Bronchial epithelial cell (primary cell): ENCODE measurements around the gene TRIM37. TPM values are rescaled to one million over a fixed set of nuclear protein-coding genes. Genes with fewer than 3 reads are reported as not detected.

Source experiments
- DNase-seq: peaks from one replicate; pipeline ENCODE4 v3.0.0-alpha.2; 2010; ENCODE audit warnings: low read depth
- FAIRE-seq: peaks from 2 replicates; lab custom pipeline; 2011; peaks lifted over from hg19 to GRCh38; lab: Jason Lieb, UNC
- H3K27me3 ChIP-seq: 2 replicates; pipeline ENCODE4 v1.5.1; 2011; ENCODE audit warnings: low read length; ENCODE audit not compliant: control insufficient read depth, insufficient read depth
- H3K36me3 ChIP-seq: 2 replicates; pipeline ENCODE4 v1.5.1; 2011; ENCODE audit warnings: low read length; ENCODE audit not compliant: control insufficient read depth, insufficient read depth
- H3K4me3 ChIP-seq: 2 replicates; pipeline ENCODE4 v1.5.1; 2011; ENCODE audit warnings: mild to moderate bottlenecking, low read depth, low read length, control low read depth
- CTCF ChIP-seq: IDR thresholded peaks from 2 replicates; pipeline ENCODE4 v1.5.1; 2011; ENCODE audit warnings: mild to moderate bottlenecking, moderate library complexity, low read length, control low read depth, inconsistent platforms; ENCODE audit not compliant: insufficient read depth, severe bottlenecking
- total RNA-seq: library from RNA; depleted of rRNA; stranded (reverse); fragments of >200 nt; gene quantifications from 2 replicates; pipeline ENCODE4 v1.2.1, GENCODE V29; 2014

Gene TRIM37
- total RNA-seq, 1 donor from 2014 or later, result 29.0 TPM

GRCh38 chr17:59126809-59127417 is 20.2 kb upstream of the TRIM37 start:
- no peak for FAIRE-seq
- Histone ChIP-seq H3K4me3 (no peak overlapping the region), H3K27me3 (no peaks in the 10 kb centered on the region), H3K36me3 (no peaks in the 10 kb centered on the region)
- no peak for DNase-seq
- TF ChIP-seq CTCF, result no peak

GRCh38 chr17:59124665-59125064 is 18.0 kb upstream of the TRIM37 start:
- Histone ChIP-seq H3K4me3 (no peak overlapping the region), H3K36me3 (no peaks in the 10 kb centered on the region), H3K27me3 (no peaks in the 10 kb centered on the region)
- FAIRE-seq (no peak), DNase-seq (no peak)
- no peak for TF ChIP-seq CTCF

- H3K36me3 ChIP-seq, result peaks cover 1% of the 10 kb centered on the region
- no peak for TF ChIP-seq CTCF
- no peak overlapping the region for H3K4me3 ChIP-seq
- H3K27me3 ChIP-seq, result no peaks in the 10 kb centered on the region
- FAIRE-seq (no peak), DNase-seq (peak; percentile 68)
Observed at GRCh38 chr17:59121901-59122480, 15.3 kb upstream of the TRIM37 start.

- Histone ChIP-seq H3K36me3 (peaks cover 1% of the 10 kb centered on the region), H3K4me3 (no peak overlapping the region), H3K27me3 (no peaks in the 10 kb centered on the region)
- DNase-seq, result no peak
- no peak for FAIRE-seq
- TF ChIP-seq CTCF, result no peak
Observed at GRCh38 chr17:59115474-59115873, 8.8 kb upstream of the TRIM37 start.

GRCh38 chr17:59111539-59111938 is 4.9 kb upstream of the TRIM37 start:
- DNase-seq (no peak), FAIRE-seq (no peak)
- no peaks in the 10 kb centered on the region for H3K36me3 ChIP-seq
- H3K27me3 ChIP-seq, result no peaks in the 10 kb centered on the region
- TF ChIP-seq CTCF, result no peak
- no peak overlapping the region for H3K4me3 ChIP-seq

- H3K27me3 ChIP-seq, result no peaks in the 10 kb centered on the region
- TF ChIP-seq CTCF, result no peak
- H3K36me3 ChIP-seq, result no peaks in the 10 kb centered on the region
- no peak for DNase-seq
- no peak overlapping the region for H3K4me3 ChIP-seq
- FAIRE-seq, result no peak
Observed at GRCh38 chr17:59110973-59111372, 4.3 kb upstream of the TRIM37 start.
